IPS-15b (cell line): ENCODE results near the gene SLC38A10.

Experiments
- H3K27me3 ChIP-seq: one replicate; pipeline ENCODE4 v1.6.1; 2013; ENCODE audit warnings: low read length; ENCODE audit not compliant: control insufficient read depth, insufficient read depth
- H3K36me3 ChIP-seq: one replicate; pipeline ENCODE4 v1.6.1; 2013; ENCODE audit warnings: low read length; ENCODE audit not compliant: control insufficient read depth, insufficient read depth
- H3K4me1 ChIP-seq: one replicate; pipeline ENCODE4 v1.6.1; 2013; ENCODE audit warnings: mild to moderate bottlenecking, low read length; ENCODE audit not compliant: control insufficient read depth, insufficient read depth
- H3K4me3 ChIP-seq: one replicate; pipeline ENCODE4 v1.5.1; 2013; ENCODE audit warnings: low read depth, low read length
- H3K9ac ChIP-seq: one replicate; pipeline ENCODE4 v1.6.1; 2013; ENCODE audit warnings: low read depth, mild to moderate bottlenecking, low read length
- H3K9me3 ChIP-seq: one replicate; pipeline ENCODE4 v1.6.1; 2013; ENCODE audit warnings: mild to moderate bottlenecking, low read length; ENCODE audit not compliant: control insufficient read depth, insufficient read depth

Gene SLC38A10

DNA sequence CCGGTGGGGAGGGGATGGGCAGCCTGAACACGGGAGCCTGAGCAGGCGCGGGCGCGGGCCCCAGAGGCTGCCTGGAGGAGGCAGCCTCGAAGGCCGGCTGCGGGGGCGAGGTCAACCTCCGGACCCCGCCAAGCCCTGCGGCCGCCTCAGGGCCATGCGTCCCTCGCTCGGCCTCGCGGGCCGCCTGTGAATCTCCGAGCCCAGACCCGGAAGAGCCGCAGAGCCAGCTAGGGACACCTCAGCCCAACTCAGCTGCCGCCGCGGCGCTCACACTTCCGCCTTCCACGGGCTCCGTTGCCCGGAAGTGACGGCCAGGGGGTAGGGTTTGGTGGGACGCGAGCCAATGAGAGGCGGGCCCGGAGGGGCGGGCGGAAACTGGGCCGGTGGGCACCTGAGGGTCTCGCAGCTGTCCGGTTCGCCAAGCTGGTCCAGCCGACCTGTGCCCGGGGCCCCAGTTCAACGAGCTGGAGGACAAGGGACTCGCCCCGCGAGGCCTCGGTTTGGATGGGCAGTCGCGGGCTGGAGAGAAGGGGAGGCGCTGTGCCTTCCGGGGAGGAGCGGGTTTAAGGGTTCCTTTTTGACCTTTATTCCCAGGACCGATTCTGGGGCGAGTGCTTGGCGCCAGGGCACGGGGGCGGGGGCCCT lies at the start of gene SLC38A10:
TSS of gene SLC38A10 (minus strand) at position 277 of the 645 bp plus-strand sequence. CDS start 386 bp downstream, outside the sequence.
- H3K9me3 ChIP-seq, result no peaks in the 10 kb centered on the region
- peak within 1 kb of the TSS; percentile 75 for H3K4me3 ChIP-seq
- peak within 1 kb of the TSS; percentile 87 for H3K9ac ChIP-seq
- no peaks in the 10 kb centered on the region for H3K36me3 ChIP-seq
- no peaks in the 10 kb centered on the region for H3K27me3 ChIP-seq
- H3K4me1 ChIP-seq, result no peaks in the 10 kb centered on the region

DNA sequence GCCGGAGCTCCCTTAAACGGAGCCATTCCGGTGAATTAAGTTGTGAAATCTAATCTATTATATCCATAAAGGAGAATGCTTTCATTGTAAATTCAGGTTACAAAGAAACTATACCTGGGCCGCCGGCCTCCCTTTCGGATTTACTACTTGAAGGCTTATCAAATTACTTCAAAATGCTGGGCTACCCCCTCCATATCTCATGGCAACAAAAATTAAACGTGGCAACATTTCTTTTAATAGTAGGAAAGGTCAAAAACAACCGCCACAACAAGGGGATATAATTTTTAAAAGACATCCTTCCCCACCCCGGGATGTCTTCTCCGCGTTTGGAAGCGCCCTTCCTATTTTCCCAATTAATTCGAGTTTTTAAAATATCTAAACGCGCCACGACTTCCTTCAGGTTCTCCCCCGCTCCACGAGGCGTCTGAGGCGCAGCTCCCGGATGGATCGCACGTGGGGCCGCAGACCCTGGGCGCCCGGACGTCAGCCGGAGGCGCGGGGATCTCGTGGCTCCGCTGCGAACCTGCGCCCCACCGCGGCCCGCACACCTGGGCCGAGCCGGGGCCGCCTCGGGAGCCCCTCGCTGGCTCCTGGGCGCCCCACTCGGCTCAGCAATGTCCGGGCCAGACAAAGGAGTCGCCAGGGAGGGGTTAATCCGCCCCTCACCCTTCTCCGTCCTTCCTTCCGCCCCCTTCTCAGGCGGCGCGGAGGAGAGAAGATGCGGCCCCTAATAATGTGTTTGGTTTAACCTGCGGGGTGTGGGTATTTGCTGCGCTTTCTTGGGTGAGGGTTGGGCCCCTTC lies 47.4 kb upstream of the SLC38A10 start:
- Histone ChIP-seq H3K4me1 (peaks cover 8% of the 10 kb centered on the region), H3K4me3 (peak overlapping the region; percentile 54), H3K36me3 (no peaks in the 10 kb centered on the region), H3K9me3 (no peaks in the 10 kb centered on the region), H3K27me3 (peaks cover 52% of the 10 kb centered on the region), H3K9ac (no peak overlapping the region)

DNA sequence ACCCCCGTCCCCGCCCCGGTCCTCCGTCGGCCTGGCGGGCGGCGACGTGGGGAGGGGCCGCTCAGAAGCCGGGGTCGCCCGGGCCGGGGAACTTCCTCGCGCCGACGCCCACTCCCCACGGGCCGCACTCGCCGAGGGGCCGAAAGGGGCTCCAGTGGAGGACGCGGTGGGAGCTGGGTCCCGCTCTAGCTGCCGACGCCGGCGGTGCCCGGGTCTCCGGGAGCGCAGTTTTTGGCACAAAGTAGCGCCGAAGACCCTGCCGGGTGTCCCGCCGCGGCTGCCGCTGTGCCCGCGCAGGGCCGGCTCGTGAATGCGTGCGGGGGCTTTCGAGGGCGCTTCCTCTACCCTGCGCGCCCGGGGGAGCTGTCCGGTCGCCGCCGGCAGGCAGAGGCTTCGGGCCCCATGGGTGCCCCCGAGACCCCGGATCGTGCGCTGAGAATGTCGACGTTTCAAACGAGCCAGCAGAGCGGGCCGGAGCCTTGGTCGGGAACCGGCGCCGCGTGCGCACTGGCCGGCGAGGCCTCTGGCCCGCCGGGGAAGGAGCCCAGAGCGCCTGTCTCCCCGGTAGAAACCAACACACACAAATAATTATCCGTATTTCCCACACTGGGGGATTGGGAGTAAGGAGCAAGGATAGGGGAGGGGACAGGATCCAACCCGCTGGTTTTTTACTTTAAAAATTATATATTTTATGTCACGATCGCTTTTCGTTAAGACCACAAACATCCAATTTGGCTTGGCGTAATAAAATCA lies 46.6 kb upstream of the SLC38A10 start:
- Histone ChIP-seq H3K36me3 (no peaks in the 10 kb centered on the region), H3K9me3 (no peaks in the 10 kb centered on the region), H3K27me3 (peaks cover 44% of the 10 kb centered on the region), H3K4me1 (peaks cover 6% of the 10 kb centered on the region), H3K4me3 (peak overlapping the region; percentile 54), H3K9ac (no peak overlapping the region)

DNA sequence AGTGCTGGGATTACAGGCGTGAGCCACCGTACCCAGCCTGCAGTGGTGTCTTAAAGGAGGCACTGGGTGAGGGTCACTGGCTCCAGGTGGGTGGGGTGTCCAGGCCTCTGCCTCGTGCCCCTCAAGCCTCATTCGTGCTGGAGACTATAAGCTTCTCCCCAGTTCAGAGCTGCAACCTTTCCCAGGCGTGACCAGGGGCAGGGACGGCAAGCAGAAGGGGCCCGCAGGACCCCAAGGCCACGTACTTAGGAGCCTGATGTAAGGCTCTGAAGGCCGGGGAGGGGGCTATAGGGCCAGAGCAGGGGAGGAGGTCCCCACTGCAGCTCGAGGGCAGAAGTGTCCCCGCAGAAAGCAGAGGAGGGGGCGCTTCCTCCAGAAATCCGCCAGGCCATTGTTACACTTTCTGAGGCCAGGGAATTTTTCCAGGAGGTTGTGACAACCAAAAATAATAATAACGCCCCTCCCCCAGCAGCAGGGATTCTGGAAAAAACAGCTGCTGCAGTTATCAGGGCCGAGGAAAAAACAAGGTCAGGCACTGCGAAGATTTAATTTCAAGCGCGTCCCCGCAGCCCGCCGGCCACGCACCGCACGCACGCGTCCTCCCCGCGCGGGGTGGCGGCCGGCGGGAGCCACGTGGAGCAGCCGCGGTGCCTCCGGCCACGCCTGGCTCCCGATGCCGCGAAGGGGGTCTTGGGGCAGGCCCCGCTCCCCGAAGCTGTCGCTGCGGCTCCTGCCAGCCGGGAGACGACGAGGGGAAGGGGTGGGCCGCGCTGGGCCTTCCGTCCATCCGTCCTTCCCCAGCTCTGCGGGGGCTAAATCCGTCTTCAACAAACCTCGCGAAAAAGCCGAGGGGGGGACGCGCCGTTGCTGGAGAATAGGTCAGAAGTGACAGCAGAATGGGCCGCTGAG lies 45.8 kb upstream of the SLC38A10 start:
- H3K27me3 ChIP-seq, result peaks cover 41% of the 10 kb centered on the region
- H3K9ac ChIP-seq, result no peak overlapping the region
- peaks cover 6% of the 10 kb centered on the region for H3K4me1 ChIP-seq
- no peaks in the 10 kb centered on the region for H3K9me3 ChIP-seq
- H3K36me3 ChIP-seq, result no peaks in the 10 kb centered on the region
- H3K4me3 ChIP-seq, result peak overlapping the region; percentile 54

DNA sequence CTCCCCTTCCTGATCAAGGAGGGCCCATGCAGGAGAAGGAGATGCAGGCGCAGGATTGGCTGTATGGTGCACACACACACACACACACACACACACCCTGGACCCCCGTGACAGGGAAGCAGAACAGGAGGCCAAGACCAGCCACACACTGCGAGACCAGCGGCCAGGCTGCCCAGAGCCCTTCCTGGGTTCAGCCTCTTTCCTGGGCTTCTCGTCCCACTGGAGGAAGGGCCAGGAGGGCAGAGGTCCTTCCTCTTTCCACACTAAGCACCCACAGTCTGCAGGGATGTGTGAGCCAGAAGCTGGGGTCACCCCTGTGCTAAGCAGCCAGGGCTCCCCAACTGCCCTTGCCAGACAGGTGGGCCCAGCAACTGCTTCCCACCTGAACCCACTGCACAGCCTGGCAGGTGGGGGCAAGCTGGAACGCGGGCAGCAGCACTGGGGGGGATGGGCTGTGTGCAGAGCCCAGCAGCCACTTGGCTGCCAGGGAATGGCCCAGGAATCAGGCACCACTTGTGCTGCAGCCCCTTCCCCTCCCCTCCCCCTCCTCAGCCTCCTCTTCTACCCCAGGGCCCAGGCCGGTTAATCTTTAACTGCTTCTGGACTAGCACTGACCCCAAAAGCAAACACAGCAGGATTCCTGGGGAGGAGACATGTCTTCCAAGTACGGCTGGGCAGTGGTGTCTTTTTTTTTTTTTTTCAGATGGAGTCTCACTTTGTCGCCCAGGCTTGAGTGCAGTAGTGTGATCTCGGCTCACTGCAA lies 44.6 kb upstream of the SLC38A10 start:
- peak overlapping the region; percentile 2 for H3K4me3 ChIP-seq
- no peaks in the 10 kb centered on the region for H3K9me3 ChIP-seq
- H3K27me3 ChIP-seq, result peaks cover 41% of the 10 kb centered on the region
- H3K9ac ChIP-seq, result no peak overlapping the region
- no peaks in the 10 kb centered on the region for H3K36me3 ChIP-seq
- peaks cover 6% of the 10 kb centered on the region for H3K4me1 ChIP-seq

DNA sequence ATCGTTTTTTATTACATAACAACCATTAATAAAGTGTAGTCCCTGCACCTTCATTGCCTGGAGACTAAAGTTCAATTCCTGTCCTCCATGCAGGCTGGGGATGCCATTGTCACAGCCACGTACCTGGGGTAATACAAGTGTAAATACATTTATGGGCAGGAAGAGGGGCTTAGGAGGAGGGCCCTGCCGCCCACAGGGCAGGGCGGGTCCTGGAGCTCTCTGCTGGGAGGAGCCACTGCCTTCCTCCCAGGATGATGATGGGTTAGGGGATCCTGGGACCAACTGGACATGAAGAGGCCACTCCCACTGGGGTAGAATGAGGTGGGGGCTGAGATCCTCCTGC lies 44.1 kb upstream of the SLC38A10 start:
- Histone ChIP-seq H3K36me3 (no peaks in the 10 kb centered on the region), H3K9me3 (no peaks in the 10 kb centered on the region), H3K9ac (no peak overlapping the region), H3K4me1 (peaks cover 6% of the 10 kb centered on the region), H3K27me3 (peaks cover 35% of the 10 kb centered on the region), H3K4me3 (no peak overlapping the region)

DNA sequence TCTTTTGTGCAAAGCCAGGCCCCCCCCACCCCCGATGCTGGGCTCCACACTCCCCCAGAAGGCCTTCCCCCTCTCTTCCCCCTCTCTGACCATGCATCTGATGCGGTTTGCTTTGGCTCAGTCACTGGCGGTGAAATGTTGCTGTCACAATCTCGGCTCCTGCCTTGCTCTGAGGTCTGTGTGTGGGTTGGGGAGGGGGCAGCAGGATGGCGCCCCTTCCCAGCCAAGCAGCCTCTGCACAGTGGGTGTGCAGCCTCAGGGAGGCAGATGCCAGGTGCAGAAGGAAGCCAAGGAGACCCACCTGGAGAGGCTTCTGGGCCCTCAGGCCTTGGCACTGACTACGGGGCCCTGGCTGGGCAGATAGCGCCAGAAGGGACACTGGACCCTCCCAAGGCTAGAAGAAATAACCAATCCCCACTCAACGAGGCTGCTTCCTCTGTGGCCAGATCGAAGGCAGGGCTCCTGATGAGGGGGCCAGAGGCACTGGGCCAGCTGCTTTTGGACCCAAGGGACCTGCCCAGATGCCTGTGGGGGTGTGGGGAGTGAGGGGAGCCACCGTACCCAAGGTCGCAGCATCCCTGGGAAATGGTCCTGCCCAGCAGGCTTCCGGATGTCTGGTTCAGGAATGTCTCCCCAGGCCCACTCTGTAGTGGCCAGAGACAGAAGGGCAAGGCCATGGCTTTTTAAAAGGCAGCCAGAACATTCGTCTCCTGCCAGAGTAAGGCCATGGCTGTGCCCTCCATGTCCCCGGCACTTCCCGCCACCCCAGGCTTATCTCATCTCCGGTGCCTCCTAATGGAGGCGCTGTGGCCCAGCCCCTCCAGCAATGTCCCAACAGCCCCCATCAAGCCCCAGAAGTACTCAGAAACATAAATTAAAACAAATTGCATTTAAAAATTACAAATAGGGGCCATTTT lies 43.4 kb upstream of the SLC38A10 start:
- Histone ChIP-seq H3K27me3 (peaks cover 29% of the 10 kb centered on the region), H3K36me3 (no peaks in the 10 kb centered on the region), H3K9ac (no peak overlapping the region), H3K4me1 (peaks cover 6% of the 10 kb centered on the region), H3K4me3 (no peak overlapping the region), H3K9me3 (no peaks in the 10 kb centered on the region)

DNA sequence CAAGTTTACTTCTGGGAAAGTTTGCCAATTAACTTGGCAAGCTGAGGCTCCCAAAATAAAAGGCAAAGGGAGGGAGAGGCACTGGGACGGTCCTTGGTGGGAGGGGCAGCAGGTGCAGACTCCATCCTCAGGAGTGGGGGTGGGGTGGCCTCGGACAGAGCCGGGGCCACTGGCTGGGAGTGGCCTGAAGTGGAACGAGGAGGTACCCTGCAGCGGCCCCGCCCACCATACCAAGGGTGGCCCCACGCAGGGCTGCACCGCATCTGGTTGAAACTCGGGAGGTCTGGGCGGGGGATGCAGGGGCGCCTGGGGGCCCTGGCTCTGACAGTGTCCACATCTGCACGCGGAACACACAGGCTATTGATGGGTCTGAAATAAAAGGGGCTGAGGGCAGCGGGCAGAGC lies 42.4 kb upstream of the SLC38A10 start:
- Histone ChIP-seq H3K4me3 (no peak overlapping the region), H3K36me3 (no peaks in the 10 kb centered on the region), H3K9me3 (no peaks in the 10 kb centered on the region), H3K4me1 (peaks cover 6% of the 10 kb centered on the region), H3K27me3 (peaks cover 20% of the 10 kb centered on the region), H3K9ac (no peak overlapping the region)

DNA sequence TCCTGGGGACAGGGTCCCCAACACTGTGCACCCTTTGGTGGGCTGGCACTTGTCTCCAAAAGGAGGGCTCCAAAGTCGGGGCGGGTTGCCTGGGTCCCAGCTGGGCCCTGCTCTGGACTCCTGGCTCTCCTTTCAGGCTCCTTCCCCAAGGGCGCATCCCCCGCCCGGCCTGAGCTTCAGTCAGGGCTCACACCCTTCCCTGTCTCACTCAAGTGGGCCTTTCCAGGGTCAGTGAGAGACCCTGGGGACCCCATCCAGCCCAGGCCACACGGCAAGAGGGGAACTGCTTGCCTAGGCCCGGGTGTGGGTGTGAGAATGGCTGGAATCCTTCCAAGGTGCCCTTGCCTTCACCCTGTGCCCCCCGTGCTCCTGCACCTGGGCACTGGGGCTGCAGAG lies 41.8 kb upstream of the SLC38A10 start:
- Histone ChIP-seq H3K4me3 (no peak overlapping the region), H3K9me3 (no peaks in the 10 kb centered on the region), H3K27me3 (peaks cover 14% of the 10 kb centered on the region), H3K9ac (no peak overlapping the region), H3K4me1 (peaks cover 4% of the 10 kb centered on the region), H3K36me3 (no peaks in the 10 kb centered on the region)

DNA sequence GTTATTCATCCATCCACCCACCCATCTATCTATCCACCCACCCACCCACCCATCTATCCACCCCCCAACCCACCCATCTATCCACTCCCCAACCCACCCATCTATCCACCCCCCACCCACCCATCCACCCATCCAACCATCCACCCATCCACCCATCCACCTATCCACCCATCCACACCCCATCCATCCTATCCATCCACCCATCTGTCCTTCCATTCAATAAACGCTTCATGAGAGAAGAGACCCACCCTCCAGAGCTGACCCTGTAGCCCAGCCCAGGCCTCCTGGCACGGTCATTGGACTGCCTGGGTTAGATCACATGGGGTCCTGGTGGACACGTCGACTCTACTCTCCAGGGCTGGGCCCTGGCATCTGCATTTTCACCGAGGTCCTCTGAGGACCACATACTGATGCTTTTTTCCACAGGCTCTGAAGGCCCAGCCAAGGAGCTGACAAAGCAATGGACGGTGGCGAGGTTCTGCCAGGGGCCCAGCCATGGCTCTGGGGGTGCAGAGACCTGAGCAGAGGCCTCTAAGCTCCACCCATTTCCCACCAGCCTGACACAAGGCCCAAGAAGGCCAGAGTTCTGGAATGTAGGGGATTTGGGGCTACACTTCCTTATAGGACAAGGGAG lies 41.3 kb upstream of the SLC38A10 start:
- Histone ChIP-seq H3K36me3 (no peaks in the 10 kb centered on the region), H3K9ac (no peak overlapping the region), H3K4me1 (peaks cover 2% of the 10 kb centered on the region), H3K27me3 (peaks cover 11% of the 10 kb centered on the region), H3K9me3 (no peaks in the 10 kb centered on the region), H3K4me3 (no peak overlapping the region)
